SK-N-SH treated with all-trans-retinoic acid at 6 μM for 48 hours (cell line): ENCODE results near the gene FCHSD2.

Source experiments
- ARNTL ChIP-seq: fragments of 450-650 bp; formaldehyde crosslinking; IDR thresholded peaks from 2 replicates; pipeline ENCODE4 v1.5.0; 2020; ENCODE audit warnings: low read depth, mild to moderate bottlenecking, moderate library complexity, borderline replicate concordance
- CREB5 ChIP-seq: fragments of 250-450 bp; sonication (Bioruptor Pico); IDR thresholded peaks from 2 replicates; pipeline ENCODE4 v1.5.1; 2020; ENCODE audit warnings: low read depth, mild to moderate bottlenecking, moderate library complexity
- CSRNP3 ChIP-seq: fragments of 250-450 bp; sonication (Bioruptor Pico); IDR thresholded peaks from 2 replicates; pipeline ENCODE4 v1.5.1; 2021; ENCODE audit warnings: mild to moderate bottlenecking, moderate library complexity
- GLIS3 ChIP-seq: fragments of 250-450 bp; sonication (Bioruptor Pico); IDR thresholded peaks from 2 replicates; pipeline ENCODE4 v1.5.0; 2020; ENCODE audit warnings: mild to moderate bottlenecking, moderate library complexity
- PPARA ChIP-seq: fragments of 250-450 bp; sonication (Bioruptor Pico); IDR thresholded peaks from 2 replicates; pipeline ENCODE4 v1.5.0; 2020; ENCODE audit warnings: mild to moderate bottlenecking, borderline replicate concordance
- ZNF565 ChIP-seq: fragments of 450-650 bp; formaldehyde crosslinking; conservative IDR thresholded peaks from 2 replicates; pipeline ENCODE4 v1.5.0; 2020; ENCODE audit warnings: low read depth, mild to moderate bottlenecking, moderate library complexity
- TF ChIP-seq, protein P1 (sequence below): fragments of 250-450 bp; sonication (Bioruptor Pico); IDR thresholded peaks from 2 replicates; pipeline ENCODE4 v1.8.0; 2020; ENCODE audit warnings: mild to moderate bottlenecking, moderate library complexity, borderline replicate concordance

- TF ChIP-seq ARNTL (CRISPR knock-in tag) (no peak), CSRNP3 (CRISPR knock-in tag) (no peak), ZNF565 (CRISPR knock-in tag) (no peak), CREB5 (no peak), GLIS3 (no peak), PPARA (CRISPR knock-in tag) (no peak)
- TF ChIP-seq, protein P1, sequence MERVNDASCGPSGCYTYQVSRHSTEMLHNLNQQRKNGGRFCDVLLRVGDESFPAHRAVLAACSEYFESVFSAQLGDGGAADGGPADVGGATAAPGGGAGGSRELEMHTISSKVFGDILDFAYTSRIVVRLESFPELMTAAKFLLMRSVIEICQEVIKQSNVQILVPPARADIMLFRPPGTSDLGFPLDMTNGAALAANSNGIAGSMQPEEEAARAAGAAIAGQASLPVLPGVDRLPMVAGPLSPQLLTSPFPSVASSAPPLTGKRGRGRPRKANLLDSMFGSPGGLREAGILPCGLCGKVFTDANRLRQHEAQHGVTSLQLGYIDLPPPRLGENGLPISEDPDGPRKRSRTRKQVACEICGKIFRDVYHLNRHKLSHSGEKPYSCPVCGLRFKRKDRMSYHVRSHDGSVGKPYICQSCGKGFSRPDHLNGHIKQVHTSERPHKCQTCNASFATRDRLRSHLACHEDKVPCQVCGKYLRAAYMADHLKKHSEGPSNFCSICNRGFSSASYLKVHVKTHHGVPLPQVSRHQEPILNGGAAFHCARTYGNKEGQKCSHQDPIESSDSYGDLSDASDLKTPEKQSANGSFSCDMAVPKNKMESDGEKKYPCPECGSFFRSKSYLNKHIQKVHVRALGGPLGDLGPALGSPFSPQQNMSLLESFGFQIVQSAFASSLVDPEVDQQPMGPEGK (CRISPR knock-in tag): no peak
These were observed 21.6 kb upstream of the FCHSD2 start for GRCh38 chr11:73163638-73164174.
